ENCODE data around the gene ZMPSTE24. TPM values are rescaled to one million over a fixed set of nuclear protein-coding genes. Genes with fewer than 3 reads are reported as not detected.

The ZMPSTE24 gene
- polyA plus RNA-seq, 2 donors = 14.4 to 18.7 TPM

DNA sequence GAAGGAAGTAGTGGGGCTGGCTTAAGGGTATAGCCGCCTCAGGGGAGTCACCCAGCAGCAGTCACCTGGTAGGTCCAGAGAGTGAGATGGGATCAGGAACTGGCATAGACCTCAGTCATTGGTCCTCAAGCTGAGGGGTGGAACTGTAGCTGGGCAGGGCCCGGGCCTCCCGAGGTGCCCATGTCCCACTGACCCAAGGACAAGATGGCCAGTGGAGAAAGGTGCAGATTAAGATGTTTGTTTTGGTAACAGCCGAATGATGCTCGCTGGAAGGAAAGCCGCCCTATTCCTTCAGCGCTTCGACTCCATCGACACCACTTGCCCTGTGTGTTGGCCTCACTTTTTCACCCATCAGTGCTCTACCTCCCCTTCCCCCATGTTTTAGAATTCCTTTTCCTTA lies 42.6 kb downstream of the ZMPSTE24 start:
- no peaks in the 10 kb centered on the region for H3K36me3 ChIP-seq (ENCODE audit: control insufficient read depth in 2 of 2, insufficient read depth in 2 of 2, low read length in 1 of 2)
- H3K4me1 ChIP-seq (ENCODE audit: control insufficient read depth in 2 of 2, insufficient read depth in 2 of 2, low read length in 1 of 2) = no peaks in the 10 kb centered on the region
- H3K27ac ChIP-seq (ENCODE audit: low read depth in 2 of 2, low read length in 1 of 2) = no peak overlapping the region
- H3K27me3 ChIP-seq (ENCODE audit: control insufficient read depth in 1 of 2, insufficient read depth in 2 of 2, low read length in 2 of 2) = no peaks in the 10 kb centered on the region
- no peaks in the 10 kb centered on the region for H3K9me3 ChIP-seq (ENCODE audit: control insufficient read depth in 2 of 2, insufficient read depth in 1 of 2, low read depth in 1 of 2, low read length in 1 of 2)
- no peak overlapping the region for H3K4me3 ChIP-seq (ENCODE audit: low read depth in 1 of 2, low read length in 2 of 2)
- WGBS, 2 donors = 88 to 94% methylated on average over 9 of the region's 9 CpGs

- whole genome bisulfite sequencing, 2 donors = 87 to 91% methylated on average over 10 of the region's 10 CpGs
- H3K4me1 ChIP-seq (ENCODE audit: control insufficient read depth in 2 of 2, insufficient read depth in 2 of 2, low read length in 1 of 2) = no peaks in the 10 kb centered on the region
Measured at GRCh38 chr1:40301066-40301465, 43.0 kb downstream of the ZMPSTE24 start.

GRCh38 chr1:40301541-40302299 lies 43.7 kb downstream of the ZMPSTE24 start:
- Histone ChIP-seq H3K27me3 (ENCODE audit: control insufficient read depth in 1 of 2, insufficient read depth in 2 of 2, low read length in 2 of 2) (no peaks in the 10 kb centered on the region), H3K4me1 (ENCODE audit: control insufficient read depth in 2 of 2, insufficient read depth in 2 of 2, low read length in 1 of 2) (no peaks in the 10 kb centered on the region), H3K36me3 (ENCODE audit: control insufficient read depth in 2 of 2, insufficient read depth in 2 of 2, low read length in 1 of 2) (no peaks in the 10 kb centered on the region), H3K4me3 (ENCODE audit: low read depth in 1 of 2, low read length in 2 of 2) (no peak overlapping the region), H3K9me3 (ENCODE audit: control insufficient read depth in 2 of 2, insufficient read depth in 1 of 2, low read depth in 1 of 2, low read length in 1 of 2) (no peaks in the 10 kb centered on the region), H3K27ac (ENCODE audit: low read depth in 2 of 2, low read length in 1 of 2) (no peak overlapping the region)
- 93% methylated on average over 12 of the region's 12 CpGs for WGBS, 2 donors

More at GRCh38 chr1:40301066-40301465, 43.0 kb downstream of the ZMPSTE24 start:
- H3K36me3 ChIP-seq (ENCODE audit: control insufficient read depth in 2 of 2, insufficient read depth in 2 of 2, low read length in 1 of 2) = no peaks in the 10 kb centered on the region
- no peaks in the 10 kb centered on the region for H3K9me3 ChIP-seq (ENCODE audit: control insufficient read depth in 2 of 2, insufficient read depth in 1 of 2, low read depth in 1 of 2, low read length in 1 of 2)
- H3K27ac ChIP-seq (ENCODE audit: low read depth in 2 of 2, low read length in 1 of 2) = no peak overlapping the region
- no peak overlapping the region for H3K4me3 ChIP-seq (ENCODE audit: low read depth in 1 of 2, low read length in 2 of 2)
- no peaks in the 10 kb centered on the region for H3K27me3 ChIP-seq (ENCODE audit: control insufficient read depth in 1 of 2, insufficient read depth in 2 of 2, low read length in 2 of 2)

GRCh38 chr1:40302475-40302874 lies 44.4 kb downstream of the ZMPSTE24 start:
- WGBS, 2 donors = 91 to 93% methylated on average over 13 of the region's 13 CpGs
- Histone ChIP-seq H3K27ac (ENCODE audit: low read depth in 2 of 2, low read length in 1 of 2) (no peak overlapping the region), H3K27me3 (ENCODE audit: control insufficient read depth in 1 of 2, insufficient read depth in 2 of 2, low read length in 2 of 2) (no peaks in the 10 kb centered on the region), H3K4me3 (ENCODE audit: low read depth in 1 of 2, low read length in 2 of 2) (no peak overlapping the region), H3K4me1 (ENCODE audit: control insufficient read depth in 2 of 2, insufficient read depth in 2 of 2, low read length in 1 of 2) (no peaks in the 10 kb centered on the region), H3K9me3 (ENCODE audit: control insufficient read depth in 2 of 2, insufficient read depth in 1 of 2, low read depth in 1 of 2, low read length in 1 of 2) (no peaks in the 10 kb centered on the region), H3K36me3 (ENCODE audit: control insufficient read depth in 2 of 2, insufficient read depth in 2 of 2, low read length in 1 of 2) (no peaks in the 10 kb centered on the region)

DNA sequence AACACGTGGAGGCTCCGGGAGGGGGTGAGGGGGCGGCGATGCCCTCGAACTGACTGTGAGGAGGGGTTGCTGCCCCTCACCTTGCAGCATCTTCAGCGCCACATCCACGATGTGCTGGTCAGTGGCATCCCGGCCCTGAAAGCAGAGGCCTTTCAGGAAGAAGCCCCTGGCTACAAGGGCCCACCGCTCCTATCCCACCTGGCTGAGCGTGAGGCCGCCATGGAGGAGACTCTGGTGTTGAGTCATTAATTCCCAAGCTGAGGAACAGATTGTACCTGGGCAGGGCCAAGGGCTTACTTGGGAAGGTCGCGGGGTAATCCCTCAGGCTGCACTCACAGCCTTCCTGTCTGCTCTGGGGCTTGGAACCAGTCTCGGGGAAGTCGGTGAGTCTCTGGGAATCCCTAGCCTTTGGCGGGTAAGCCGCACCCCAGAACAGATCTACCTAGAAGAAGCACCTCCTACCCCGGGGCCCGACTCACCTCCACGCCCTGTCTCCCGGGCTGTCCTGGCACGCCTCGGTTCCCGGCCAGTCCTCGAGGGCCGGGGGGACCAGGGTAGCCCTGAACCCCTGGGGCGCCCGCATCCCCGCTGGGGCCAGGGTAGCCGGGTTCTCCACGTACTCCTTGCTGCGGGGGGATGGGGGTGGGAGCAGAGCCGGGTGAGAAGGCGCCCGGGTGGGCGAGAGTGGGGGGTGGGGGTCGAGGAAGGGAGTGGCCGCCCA lies 45.2 kb downstream of the ZMPSTE24 start:
- Histone ChIP-seq H3K27me3 (ENCODE audit: control insufficient read depth in 1 of 2, insufficient read depth in 2 of 2, low read length in 2 of 2) (no peaks in the 10 kb centered on the region), H3K27ac (ENCODE audit: low read depth in 2 of 2, low read length in 1 of 2) (no peak overlapping the region), H3K4me1 (ENCODE audit: control insufficient read depth in 2 of 2, insufficient read depth in 2 of 2, low read length in 1 of 2) (no peaks in the 10 kb centered on the region), H3K4me3 (ENCODE audit: low read depth in 1 of 2, low read length in 2 of 2) (no peak overlapping the region), H3K36me3 (ENCODE audit: control insufficient read depth in 2 of 2, insufficient read depth in 2 of 2, low read length in 1 of 2) (no peaks in the 10 kb centered on the region), H3K9me3 (ENCODE audit: control insufficient read depth in 2 of 2, insufficient read depth in 1 of 2, low read depth in 1 of 2, low read length in 1 of 2) (no peaks in the 10 kb centered on the region)
- WGBS, 2 donors = 65 to 66% methylated on average over 34 to 38 of the region's 38 CpGs

GRCh38 chr1:40303790-40304189 lies 45.8 kb downstream of the ZMPSTE24 start:
- H3K9me3 ChIP-seq (ENCODE audit: control insufficient read depth in 2 of 2, insufficient read depth in 1 of 2, low read depth in 1 of 2, low read length in 1 of 2) = no peaks in the 10 kb centered on the region
- H3K4me1 ChIP-seq (ENCODE audit: control insufficient read depth in 2 of 2, insufficient read depth in 2 of 2, low read length in 1 of 2) = no peaks in the 10 kb centered on the region
- H3K27ac ChIP-seq (ENCODE audit: low read depth in 2 of 2, low read length in 1 of 2) = no peak overlapping the region
- no peak overlapping the region for H3K4me3 ChIP-seq (ENCODE audit: low read depth in 1 of 2, low read length in 2 of 2)
- H3K36me3 ChIP-seq (ENCODE audit: control insufficient read depth in 2 of 2, insufficient read depth in 2 of 2, low read length in 1 of 2) = no peaks in the 10 kb centered on the region
- no peaks in the 10 kb centered on the region for H3K27me3 ChIP-seq (ENCODE audit: control insufficient read depth in 1 of 2, insufficient read depth in 2 of 2, low read length in 2 of 2)
- WGBS, 2 donors = 59 to 65% methylated on average over 30 to 33 of the region's 33 CpGs

- H3K27ac ChIP-seq (ENCODE audit: low read depth in 2 of 2, low read length in 1 of 2) = no peak overlapping the region
- H3K4me1 ChIP-seq (ENCODE audit: control insufficient read depth in 2 of 2, insufficient read depth in 2 of 2, low read length in 1 of 2) = peaks cover 0 to 3% of the 10 kb centered on the region in 2 donors
- WGBS, 2 donors = 77 to 78% methylated on average over 5 of the region's 5 CpGs
- no peak overlapping the region for H3K4me3 ChIP-seq (ENCODE audit: low read depth in 1 of 2, low read length in 2 of 2)
- H3K9me3 ChIP-seq (ENCODE audit: control insufficient read depth in 2 of 2, insufficient read depth in 1 of 2, low read depth in 1 of 2, low read length in 1 of 2) = no peaks in the 10 kb centered on the region
- no peaks in the 10 kb centered on the region for H3K36me3 ChIP-seq (ENCODE audit: control insufficient read depth in 2 of 2, insufficient read depth in 2 of 2, low read length in 1 of 2)
- H3K27me3 ChIP-seq (ENCODE audit: control insufficient read depth in 1 of 2, insufficient read depth in 2 of 2, low read length in 2 of 2) = no peaks in the 10 kb centered on the region
Measured at GRCh38 chr1:40305451-40305850, 47.4 kb downstream of the ZMPSTE24 start.

- Histone ChIP-seq H3K4me1 (ENCODE audit: control insufficient read depth in 2 of 2, insufficient read depth in 2 of 2, low read length in 1 of 2) (peaks cover 0 to 3% of the 10 kb centered on the region in 2 donors), H3K27me3 (ENCODE audit: control insufficient read depth in 1 of 2, insufficient read depth in 2 of 2, low read length in 2 of 2) (no peaks in the 10 kb centered on the region), H3K27ac (ENCODE audit: low read depth in 2 of 2, low read length in 1 of 2) (no peak overlapping the region), H3K4me3 (ENCODE audit: low read depth in 1 of 2, low read length in 2 of 2) (no peak overlapping the region), H3K9me3 (ENCODE audit: control insufficient read depth in 2 of 2, insufficient read depth in 1 of 2, low read depth in 1 of 2, low read length in 1 of 2) (no peaks in the 10 kb centered on the region), H3K36me3 (ENCODE audit: control insufficient read depth in 2 of 2, insufficient read depth in 2 of 2, low read length in 1 of 2) (no peaks in the 10 kb centered on the region)
- WGBS, 2 donors = 79 to 91% methylated on average over 2 of the region's 2 CpGs
Measured at GRCh38 chr1:40305871-40306270, 47.8 kb downstream of the ZMPSTE24 start.

GRCh38 chr1:40306296-40306695 lies 48.3 kb downstream of the ZMPSTE24 start:
- Histone ChIP-seq H3K9me3 (ENCODE audit: control insufficient read depth in 2 of 2, insufficient read depth in 1 of 2, low read depth in 1 of 2, low read length in 1 of 2) (no peaks in the 10 kb centered on the region), H3K4me3 (ENCODE audit: low read depth in 1 of 2, low read length in 2 of 2) (no peak overlapping the region), H3K27me3 (ENCODE audit: control insufficient read depth in 1 of 2, insufficient read depth in 2 of 2, low read length in 2 of 2) (no peaks in the 10 kb centered on the region), H3K36me3 (ENCODE audit: control insufficient read depth in 2 of 2, insufficient read depth in 2 of 2, low read length in 1 of 2) (no peaks in the 10 kb centered on the region), H3K4me1 (ENCODE audit: control insufficient read depth in 2 of 2, insufficient read depth in 2 of 2, low read length in 1 of 2) (peaks cover 0 to 3% of the 10 kb centered on the region in 2 donors), H3K27ac (ENCODE audit: low read depth in 2 of 2, low read length in 1 of 2) (no peak overlapping the region)
- 76 to 77% methylated on average over 4 of the region's 4 CpGs for WGBS, 2 donors
